ENCODE data around the gene PTGR3. TPM values are rescaled to one million over a fixed set of nuclear protein-coding genes. Genes with fewer than 3 reads are reported as not detected.

The PTGR3 gene
- total RNA-seq, 1 experiment from 2014 or later: 9.3 TPM

DNA sequence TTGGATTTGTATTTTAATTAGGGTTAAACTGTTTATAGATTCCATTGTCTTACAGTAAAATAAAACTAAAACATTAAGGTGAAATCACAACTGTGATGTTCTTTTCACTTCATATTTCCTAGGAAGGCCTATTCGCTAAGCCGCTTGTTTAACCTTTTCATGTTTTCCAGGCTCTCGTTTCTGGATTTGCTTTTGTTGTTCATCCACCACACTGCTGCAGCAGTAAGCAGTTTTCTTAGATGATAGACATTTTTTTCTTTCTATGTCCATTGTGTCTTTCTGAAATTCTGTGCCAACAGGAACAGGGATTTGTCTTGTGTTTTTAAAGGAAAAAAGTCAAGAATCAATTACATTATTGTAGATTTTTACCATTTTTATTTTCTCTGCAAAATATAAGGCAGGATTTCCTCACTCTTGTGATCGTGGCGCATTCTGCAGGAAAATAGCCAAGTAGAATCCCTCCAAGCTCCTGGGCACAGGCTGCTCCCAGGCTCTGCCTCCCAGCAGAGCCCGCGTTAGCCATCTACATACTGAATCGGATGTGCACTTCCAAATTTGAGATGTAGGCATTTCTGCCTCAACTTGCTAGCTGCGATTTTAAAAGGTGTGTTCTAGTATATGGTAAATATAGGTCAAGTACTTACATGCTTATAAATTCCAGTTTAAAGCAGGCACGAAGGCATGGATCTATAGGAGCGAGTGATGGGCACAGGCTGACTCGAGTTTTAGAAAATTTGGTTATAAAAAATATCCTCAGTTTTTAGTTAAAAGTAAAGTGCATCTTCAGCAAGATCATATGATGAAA, 11.8 kb upstream of the PTGR3 start:
- ChIA-PET CTCF (no interaction called here), POLR2A (no interaction called here)
- H3K27ac Mint-ChIP-seq (ENCODE audit: unreplicated experiment): no peak overlapping the region
- Histone ChIP-seq H3K36me3 (ENCODE audit: control insufficient read depth, insufficient read depth, low read length) (no peaks in the 10 kb centered on the region), H3K9me3 (no peaks in the 10 kb centered on the region), H3K4me3 (ENCODE audit: low read depth, low read length) (no peak overlapping the region), H3K4me1 (0 out of 2 replicates have a peak, but pooled peaks cover 3% of the 10 kb centered on the region), H3K27me3 (replicated peaks; ENCODE audit: control insufficient read depth, insufficient read depth, low read length) (no peaks in the 10 kb centered on the region)
- H3K4me3 Mint-ChIP-seq (ENCODE audit: unreplicated experiment): no peak overlapping the region
- intact Hi-C loops (cut with micrococcal nuclease; ENCODE audit: unreplicated experiment): no loop called here
- TF ChIP-seq, protein P1, sequence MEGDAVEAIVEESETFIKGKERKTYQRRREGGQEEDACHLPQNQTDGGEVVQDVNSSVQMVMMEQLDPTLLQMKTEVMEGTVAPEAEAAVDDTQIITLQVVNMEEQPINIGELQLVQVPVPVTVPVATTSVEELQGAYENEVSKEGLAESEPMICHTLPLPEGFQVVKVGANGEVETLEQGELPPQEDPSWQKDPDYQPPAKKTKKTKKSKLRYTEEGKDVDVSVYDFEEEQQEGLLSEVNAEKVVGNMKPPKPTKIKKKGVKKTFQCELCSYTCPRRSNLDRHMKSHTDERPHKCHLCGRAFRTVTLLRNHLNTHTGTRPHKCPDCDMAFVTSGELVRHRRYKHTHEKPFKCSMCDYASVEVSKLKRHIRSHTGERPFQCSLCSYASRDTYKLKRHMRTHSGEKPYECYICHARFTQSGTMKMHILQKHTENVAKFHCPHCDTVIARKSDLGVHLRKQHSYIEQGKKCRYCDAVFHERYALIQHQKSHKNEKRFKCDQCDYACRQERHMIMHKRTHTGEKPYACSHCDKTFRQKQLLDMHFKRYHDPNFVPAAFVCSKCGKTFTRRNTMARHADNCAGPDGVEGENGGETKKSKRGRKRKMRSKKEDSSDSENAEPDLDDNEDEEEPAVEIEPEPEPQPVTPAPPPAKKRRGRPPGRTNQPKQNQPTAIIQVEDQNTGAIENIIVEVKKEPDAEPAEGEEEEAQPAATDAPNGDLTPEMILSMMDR (IDR thresholded peaks at IDR 0.05; ENCODE audit: insufficient read depth in 1 of 2, low read depth in 1 of 2, low read length in 1 of 2, severe bottlenecking in 1 of 2, unreplicated experiment in 1 of 2): no peak
- H3K9me3 Mint-ChIP-seq (ENCODE audit: unreplicated experiment): no peaks in the 10 kb centered on the region
- no peaks in the 10 kb centered on the region for H3K4me1 Mint-ChIP-seq (ENCODE audit: low read depth, unreplicated experiment)
- no peak for DNase-seq
- no peaks in the 10 kb centered on the region for H3K36me3 Mint-ChIP-seq (ENCODE audit: insufficient read depth, unreplicated experiment)
- H3K27me3 Mint-ChIP-seq (ENCODE audit: insufficient read depth, unreplicated experiment): no peaks in the 10 kb centered on the region
- BruUV-seq (replicated peaks): no TSS peak

DNA sequence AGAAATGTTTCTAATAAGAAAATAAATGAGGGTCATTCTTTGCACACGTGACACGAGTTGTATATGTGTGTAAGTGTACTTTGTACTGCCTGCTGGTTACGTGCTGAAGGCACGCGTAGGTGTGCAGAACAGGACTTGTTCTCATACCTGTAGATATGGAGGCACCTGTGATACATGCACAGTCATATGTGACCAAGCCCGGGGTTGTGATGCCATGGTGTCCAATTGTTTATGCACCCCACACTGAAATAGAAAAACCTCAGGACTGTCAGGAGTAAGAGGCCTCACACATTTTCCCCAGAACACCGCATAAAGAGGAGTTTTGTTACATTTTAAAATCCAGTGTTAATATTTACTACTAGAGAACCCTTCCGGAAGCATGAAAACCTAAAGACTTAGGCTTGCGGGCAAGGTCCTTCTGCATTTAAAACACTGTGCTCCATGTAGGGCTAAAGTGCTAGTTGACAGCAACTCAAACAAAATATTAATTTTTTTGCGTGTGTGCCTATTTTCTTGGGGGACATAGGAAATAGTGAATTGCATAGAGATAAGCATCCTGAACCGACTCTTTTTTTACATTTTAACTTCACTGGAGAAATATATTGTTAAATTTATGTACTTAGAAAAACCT, 10.9 kb upstream of the PTGR3 start:
- no peak for DNase-seq
- ChIA-PET CTCF (no interaction called here), POLR2A (no interaction called here)
- Mint-ChIP-seq H3K36me3 (ENCODE audit: insufficient read depth, unreplicated experiment) (no peaks in the 10 kb centered on the region), H3K4me1 (ENCODE audit: low read depth, unreplicated experiment) (no peaks in the 10 kb centered on the region), H3K27ac (ENCODE audit: unreplicated experiment) (no peak overlapping the region), H3K4me3 (ENCODE audit: unreplicated experiment) (no peak overlapping the region), H3K27me3 (ENCODE audit: insufficient read depth, unreplicated experiment) (no peaks in the 10 kb centered on the region), H3K9me3 (ENCODE audit: unreplicated experiment) (no peaks in the 10 kb centered on the region)
- Histone ChIP-seq H3K36me3 (ENCODE audit: control insufficient read depth, insufficient read depth, low read length) (no peaks in the 10 kb centered on the region), H3K4me3 (ENCODE audit: low read depth, low read length) (no peak overlapping the region), H3K9me3 (no peaks in the 10 kb centered on the region), H3K27me3 (replicated peaks; ENCODE audit: control insufficient read depth, insufficient read depth, low read length) (no peaks in the 10 kb centered on the region), H3K4me1 (0 out of 2 replicates have a peak, but pooled peaks cover 4% of the 10 kb centered on the region)
- BruUV-seq (replicated peaks): no TSS peak
- TF ChIP-seq, protein P1 (IDR thresholded peaks at IDR 0.05; ENCODE audit: insufficient read depth in 1 of 2, low read depth in 1 of 2, low read length in 1 of 2, severe bottlenecking in 1 of 2, unreplicated experiment in 1 of 2): no peak
- intact Hi-C loops (cut with micrococcal nuclease; ENCODE audit: unreplicated experiment): no loop called here

DNA sequence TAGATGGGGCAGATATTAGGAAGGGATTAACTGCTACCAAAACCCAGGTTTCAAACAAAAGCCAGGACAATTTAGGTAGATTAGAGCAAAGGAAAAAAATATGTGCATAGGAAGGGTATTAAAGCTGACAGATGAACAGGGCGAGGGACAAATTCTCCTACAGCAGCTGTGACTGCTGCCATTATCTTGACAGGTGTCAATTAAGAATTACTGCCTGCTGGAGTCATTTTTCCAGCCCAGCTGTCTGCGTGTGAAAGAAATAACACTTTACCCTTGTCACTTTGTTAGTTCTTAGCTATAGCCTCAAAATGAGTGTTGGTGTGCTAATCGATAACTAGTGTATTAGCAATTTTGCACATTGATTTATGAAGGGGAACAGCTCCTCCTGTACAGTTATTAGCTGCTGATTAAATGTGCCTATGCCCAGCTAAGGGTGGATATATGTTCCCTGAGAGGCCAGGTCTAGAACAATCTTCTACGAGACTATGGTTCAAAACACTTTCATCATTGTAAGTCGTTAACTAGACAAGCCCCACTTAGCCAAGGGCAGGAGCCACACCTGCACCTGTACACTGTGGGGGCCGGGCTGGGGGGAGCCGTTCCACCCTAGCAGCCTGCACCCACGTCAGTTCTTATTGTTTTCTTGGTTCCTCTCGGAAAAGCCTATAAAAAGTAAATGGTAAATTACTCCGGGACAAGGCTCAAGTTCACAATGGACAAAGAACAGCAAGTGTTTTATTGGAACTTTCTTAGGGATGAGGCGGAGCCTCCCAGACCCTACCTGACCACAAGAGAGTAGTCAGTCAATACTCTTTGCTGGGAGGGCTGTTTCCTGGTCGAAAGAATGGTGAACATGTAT, 9.4 kb upstream of the PTGR3 start:
- DNase-seq: no peak
- Histone ChIP-seq H3K9me3 (no peaks in the 10 kb centered on the region), H3K4me1 (0 out of 2 replicates have a peak, but pooled peaks cover 8% of the 10 kb centered on the region), H3K27me3 (replicated peaks; ENCODE audit: control insufficient read depth, insufficient read depth, low read length) (no peaks in the 10 kb centered on the region), H3K36me3 (ENCODE audit: control insufficient read depth, insufficient read depth, low read length) (no peaks in the 10 kb centered on the region), H3K4me3 (ENCODE audit: low read depth, low read length) (no peak overlapping the region)
- Mint-ChIP-seq H3K36me3 (ENCODE audit: insufficient read depth, unreplicated experiment) (no peaks in the 10 kb centered on the region), H3K4me3 (ENCODE audit: unreplicated experiment) (no peak overlapping the region), H3K27ac (ENCODE audit: unreplicated experiment) (no peak overlapping the region), H3K4me1 (ENCODE audit: low read depth, unreplicated experiment) (no peaks in the 10 kb centered on the region), H3K27me3 (ENCODE audit: insufficient read depth, unreplicated experiment) (no peaks in the 10 kb centered on the region), H3K9me3 (ENCODE audit: unreplicated experiment) (no peaks in the 10 kb centered on the region)
- TF ChIP-seq, protein P1 (IDR thresholded peaks at IDR 0.05; ENCODE audit: insufficient read depth in 1 of 2, low read depth in 1 of 2, low read length in 1 of 2, severe bottlenecking in 1 of 2, unreplicated experiment in 1 of 2): no peak
- POLR2A ChIA-PET: no interaction called here
- CTCF ChIA-PET: no interaction called here
- BruUV-seq (replicated peaks): no TSS peak
- intact Hi-C loops (cut with micrococcal nuclease; ENCODE audit: unreplicated experiment): no loop called here
